ENCODE results near the gene IFNA13.
"Not testable (repeated sequence)": the region's sequence is repeated elsewhere in the genome, so short reads cannot be mapped to it uniquely, and the experiment has no call there.

IFNA13 gene

GRCh38 chr9:21367957-21368356 lies at the start of gene IFNA13:
IFNA13 (minus strand) TSS chr9:21368057; CDS start chr9:21368010, 47 bp downstream.
- DNase-seq, result no peak
- intact Hi-C loops (cut with DNase I), result no loop called here

GRCh38 chr9:21415493-21416267 lies 47.8 kb upstream of the IFNA13 start:
- intact Hi-C loops (cut with DNase I), result no loop called here

GRCh38 chr9:21414220-21414940 lies 46.5 kb upstream of the IFNA13 start:
- no peak for DNase-seq
- intact Hi-C loops (cut with DNase I), result loop anchor here (5.0 kb wide), 1 partner anchor 87 kb away; no protein-coding TSS in a partner anchor

More at GRCh38 chr9:21415493-21416267, 47.8 kb upstream of the IFNA13 start:
- DNase-seq, result no peak

- DNase-seq, result peak in 3 of 10 donors; percentile 37 to 78 (median 45)
- intact Hi-C loops (cut with DNase I), result loop anchor here (5.0 kb wide), 1 partner anchor 86 kb away; no protein-coding TSS in a partner anchor
Observed at GRCh38 chr9:21413624-21414023, 45.8 kb upstream of the IFNA13 start.

- intact Hi-C loops (cut with DNase I), result loop anchor here (5.0 kb wide), 1 partner anchor 86 kb away; no protein-coding TSS in a partner anchor
- DNase-seq, result no peak
Observed at GRCh38 chr9:21413151-21413550, 45.3 kb upstream of the IFNA13 start.

- no peak for DNase-seq
- intact Hi-C loops (cut with DNase I), result loop anchor here (5.0 kb wide), 1 partner anchor 85 kb away; no protein-coding TSS in a partner anchor
Observed at GRCh38 chr9:21412107-21412506, 44.2 kb upstream of the IFNA13 start.

- no peak for DNase-seq
- intact Hi-C loops (cut with DNase I), result no loop called here
Observed at GRCh38 chr9:21408817-21409216, 41.0 kb upstream of the IFNA13 start, which contains the start of gene IFNA8. IFNA8 (plus strand) TSS chr9:21409117; CDS start chr9:21409177, 60 bp downstream.

- intact Hi-C loops (cut with DNase I), result no loop called here
- no peak for DNase-seq
Observed at GRCh38 chr9:21404146-21404545, 36.3 kb upstream of the IFNA13 start.

- intact Hi-C loops (cut with DNase I), result no loop called here
- peak in 9 of 10 donors; percentile 27 to 91 (median 48) for DNase-seq
Observed at GRCh38 chr9:21402386-21403251, 34.8 kb upstream of the IFNA13 start.

GRCh38 chr9:21399956-21400355 lies 32.1 kb upstream of the IFNA13 start:
- intact Hi-C loops (cut with DNase I), result loop anchor here (5.0 kb wide), 1 partner anchor 148 kb away; no protein-coding TSS in a partner anchor
- DNase-seq, result no peak

GRCh38 chr9:21398955-21399489 lies 31.2 kb upstream of the IFNA13 start:
- intact Hi-C loops (cut with DNase I), result loop anchor here (5.0 kb wide), 1 partner anchor 147 kb away; no protein-coding TSS in a partner anchor
- peak in 1 of 10 donors; percentile 59 for DNase-seq

GRCh38 chr9:21395778-21396717 lies 28.2 kb upstream of the IFNA13 start:
- intact Hi-C loops (cut with DNase I), result loop anchor here (1.0 to 5.0 kb wide), 2 partner anchors 70 to 144 kb away; no protein-coding TSS in a partner anchor
- peak; percentile 51 to 94 (median 74) for DNase-seq

GRCh38 chr9:21392270-21392669 lies 24.4 kb upstream of the IFNA13 start:
- intact Hi-C loops (cut with DNase I), result no loop called here
- no peak for DNase-seq

GRCh38 chr9:21385131-21385670 lies 17.3 kb upstream of the IFNA13 start, which contains the start of gene IFNA2:
IFNA2 (minus strand) TSS chr9:21385398; CDS start chr9:21385329, 69 bp downstream.
- intact Hi-C loops (cut with DNase I), result no loop called here
- DNase-seq, result no peak

- intact Hi-C loops (cut with DNase I), result no loop called here
- no peak for DNase-seq
Observed at GRCh38 chr9:21383627-21384026, 15.8 kb upstream of the IFNA13 start.

GRCh38 chr9:21381448-21382339 lies 13.8 kb upstream of the IFNA13 start:
- no peak for DNase-seq
- intact Hi-C loops (cut with DNase I), result no loop called here

- peak in 1 of 10 donors; percentile 28 for DNase-seq
- intact Hi-C loops (cut with DNase I), result not testable (repeated sequence)
Observed at GRCh38 chr9:21371467-21371866, 3.6 kb upstream of the IFNA13 start.
